Measurements from ENCODE around the gene COPB1. TPM values are rescaled to one million over a fixed set of nuclear protein-coding genes. Genes with fewer than 3 reads are reported as not detected.
A peak's percentile ranks its signal among the peaks of the same experiment; 100 is the strongest.

The COPB1 gene
- total RNA-seq, 1 donor from 2014 or later, result 87.8 TPM

DNA sequence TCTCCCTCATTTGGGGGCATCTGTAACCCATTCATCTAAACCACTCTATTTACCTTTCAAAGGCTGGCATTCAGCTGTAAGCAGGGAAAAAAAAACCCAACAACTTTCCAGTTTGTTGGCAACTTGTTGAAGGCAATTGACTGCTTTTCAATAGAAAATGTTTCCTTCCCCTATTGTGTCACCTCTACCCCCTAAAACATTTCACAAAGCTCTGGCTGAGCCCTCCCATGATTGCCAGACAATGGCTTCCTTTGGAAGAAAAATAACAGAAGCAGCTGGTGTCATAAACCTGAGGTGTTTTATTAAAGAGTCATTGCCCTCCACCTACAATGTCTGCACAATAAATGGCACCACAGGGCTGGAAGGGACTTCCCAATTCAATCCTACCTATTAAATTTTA is 42.7 kb upstream of the COPB1 start:
- H3K27ac ChIP-seq, result no peak overlapping the region
- no peaks in the 10 kb centered on the region for H3K27me3 ChIP-seq (ENCODE audit: low read depth)
- ATAC-seq (no peak), DNase-seq (no peak)
- TF ChIP-seq, protein P1, sequence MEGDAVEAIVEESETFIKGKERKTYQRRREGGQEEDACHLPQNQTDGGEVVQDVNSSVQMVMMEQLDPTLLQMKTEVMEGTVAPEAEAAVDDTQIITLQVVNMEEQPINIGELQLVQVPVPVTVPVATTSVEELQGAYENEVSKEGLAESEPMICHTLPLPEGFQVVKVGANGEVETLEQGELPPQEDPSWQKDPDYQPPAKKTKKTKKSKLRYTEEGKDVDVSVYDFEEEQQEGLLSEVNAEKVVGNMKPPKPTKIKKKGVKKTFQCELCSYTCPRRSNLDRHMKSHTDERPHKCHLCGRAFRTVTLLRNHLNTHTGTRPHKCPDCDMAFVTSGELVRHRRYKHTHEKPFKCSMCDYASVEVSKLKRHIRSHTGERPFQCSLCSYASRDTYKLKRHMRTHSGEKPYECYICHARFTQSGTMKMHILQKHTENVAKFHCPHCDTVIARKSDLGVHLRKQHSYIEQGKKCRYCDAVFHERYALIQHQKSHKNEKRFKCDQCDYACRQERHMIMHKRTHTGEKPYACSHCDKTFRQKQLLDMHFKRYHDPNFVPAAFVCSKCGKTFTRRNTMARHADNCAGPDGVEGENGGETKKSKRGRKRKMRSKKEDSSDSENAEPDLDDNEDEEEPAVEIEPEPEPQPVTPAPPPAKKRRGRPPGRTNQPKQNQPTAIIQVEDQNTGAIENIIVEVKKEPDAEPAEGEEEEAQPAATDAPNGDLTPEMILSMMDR (IDR thresholded peaks at IDR 0.05), result no peak
- no peaks in the 10 kb centered on the region for H3K9me3 ChIP-seq
- no peak overlapping the region for H3K4me3 ChIP-seq
- peaks cover 35% of the 10 kb centered on the region for H3K4me1 ChIP-seq
- intact Hi-C loops (cut with DNase I), result no loop called here
- H3K36me3 ChIP-seq, result no peaks in the 10 kb centered on the region

GRCh38 chr11:14541192-14541947 is 41.8 kb upstream of the COPB1 start:
- H3K9me3 ChIP-seq, result no peaks in the 10 kb centered on the region
- intact Hi-C loops (cut with DNase I), result no loop called here
- no peaks in the 10 kb centered on the region for H3K36me3 ChIP-seq
- peaks cover 41% of the 10 kb centered on the region for H3K4me1 ChIP-seq
- peak overlapping the region; percentile 76 for H3K27ac ChIP-seq
- DNase-seq, result no peak
- H3K4me3 ChIP-seq, result no peak overlapping the region
- TF ChIP-seq, protein P1 (IDR thresholded peaks at IDR 0.05), result no peak
- ATAC-seq, result peak; percentile 65
- no peaks in the 10 kb centered on the region for H3K27me3 ChIP-seq (ENCODE audit: low read depth)

DNA sequence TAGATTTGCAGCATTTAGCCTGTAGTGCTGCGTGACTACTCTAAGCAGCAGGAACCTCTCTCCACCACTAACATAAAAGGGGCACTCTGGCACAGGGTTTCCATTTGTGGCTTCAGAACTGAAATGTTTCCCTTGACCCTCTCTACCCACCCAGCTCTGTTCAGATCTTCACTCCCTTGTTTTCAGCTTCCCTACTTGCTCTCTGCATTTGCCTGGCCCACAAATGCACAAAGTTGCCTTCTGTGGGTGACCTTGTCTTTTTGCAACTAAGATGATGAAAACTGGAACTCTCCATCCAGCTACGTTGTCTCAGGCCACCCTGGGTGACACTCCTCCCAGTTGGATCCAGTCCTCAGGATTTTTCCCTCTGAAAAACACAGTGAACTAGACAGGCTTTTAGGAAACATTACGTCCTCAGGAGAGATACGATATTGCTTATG is 40.4 kb upstream of the COPB1 start:
- DNase-seq (no peak), ATAC-seq (peak; percentile 23 to 48)
- TF ChIP-seq, protein P1 (IDR thresholded peaks at IDR 0.05), result no peak
- H3K4me3 ChIP-seq, result no peak overlapping the region
- intact Hi-C loops (cut with DNase I), result loop anchor here (10.0 kb wide), 1 partner anchor 365 kb away; no protein-coding TSS in a partner anchor
- H3K9me3 ChIP-seq, result no peaks in the 10 kb centered on the region
- peaks cover 41% of the 10 kb centered on the region for H3K4me1 ChIP-seq
- H3K36me3 ChIP-seq, result no peaks in the 10 kb centered on the region
- peak overlapping the region; percentile 40 for H3K27ac ChIP-seq
- H3K27me3 ChIP-seq (ENCODE audit: low read depth), result no peaks in the 10 kb centered on the region

GRCh38 chr11:14538926-14539554 is 39.4 kb upstream of the COPB1 start:
- no peak overlapping the region for H3K4me3 ChIP-seq
- H3K36me3 ChIP-seq, result no peaks in the 10 kb centered on the region
- no peak for DNase-seq
- TF ChIP-seq, protein P1 (IDR thresholded peaks at IDR 0.05), result no peak
- no peaks in the 10 kb centered on the region for H3K27me3 ChIP-seq (ENCODE audit: low read depth)
- H3K4me1 ChIP-seq, result peaks cover 41% of the 10 kb centered on the region
- no peaks in the 10 kb centered on the region for H3K9me3 ChIP-seq
- intact Hi-C loops (cut with DNase I), result loop anchor here (10.0 kb wide), 1 partner anchor 366 kb away; no protein-coding TSS in a partner anchor
- no peak for ATAC-seq
- peak overlapping the region; percentile 40 for H3K27ac ChIP-seq

GRCh38 chr11:14538271-14538925 is 38.8 kb upstream of the COPB1 start:
- TF ChIP-seq, protein P1 (IDR thresholded peaks at IDR 0.05), result no peak
- DNase-seq (no peak), ATAC-seq (no peak)
- Histone ChIP-seq H3K27ac (peak overlapping the region; percentile 49), H3K4me3 (no peak overlapping the region), H3K36me3 (no peaks in the 10 kb centered on the region), H3K4me1 (peaks cover 41% of the 10 kb centered on the region), H3K9me3 (no peaks in the 10 kb centered on the region), H3K27me3 (ENCODE audit: low read depth) (no peaks in the 10 kb centered on the region)
- intact Hi-C loops (cut with DNase I), result loop anchor here (10.0 kb wide), 1 partner anchor 366 kb away; no protein-coding TSS in a partner anchor
